ENCODE measurements around the gene RBMY1B.
"Not testable (repeated sequence)": the region's sequence is repeated elsewhere in the genome, so short reads cannot be mapped to it uniquely, and the experiment has no call there.

Gene RBMY1B
- long read RNA-seq, donor 1 = 0 reads
- long read RNA-seq, donor 2 = 0 reads
- long read RNA-seq, donor 3 = 0 reads
- long read RNA-seq, donor 4 = 0 reads
- long read RNA-seq, donor 5 = 0 reads
- long read RNA-seq, donor 6 = 0 reads
- long read RNA-seq, donor 7 = 0 reads
- long read RNA-seq, donor 8 = 0 reads

DNA sequence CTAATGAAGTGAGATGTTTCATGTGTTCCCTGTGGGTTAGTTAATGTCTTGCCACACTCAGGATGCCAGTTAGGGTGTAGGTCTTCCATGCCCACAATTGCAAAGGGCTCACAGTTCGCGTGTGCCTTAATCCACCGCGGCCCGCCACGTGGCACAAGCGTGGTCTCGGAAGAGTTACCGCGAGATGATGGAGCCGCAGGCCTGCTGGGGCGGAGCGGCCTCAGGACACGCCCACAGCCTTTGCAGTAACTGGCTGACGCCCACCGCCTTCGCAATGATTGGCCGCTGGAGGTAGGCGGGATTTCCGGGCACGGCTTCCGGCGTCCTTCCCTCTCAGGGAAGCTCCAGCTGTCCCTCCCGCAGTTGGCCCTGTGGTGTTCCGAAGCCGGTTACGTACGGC is at the start of gene RBMY1B:
TSS of gene RBMY1B (plus strand) at position 301 of the 400 bp plus-strand sequence. CDS start 2,013 bp downstream, outside the sequence.
- not testable (repeated sequence) for DNase-seq

DNA sequence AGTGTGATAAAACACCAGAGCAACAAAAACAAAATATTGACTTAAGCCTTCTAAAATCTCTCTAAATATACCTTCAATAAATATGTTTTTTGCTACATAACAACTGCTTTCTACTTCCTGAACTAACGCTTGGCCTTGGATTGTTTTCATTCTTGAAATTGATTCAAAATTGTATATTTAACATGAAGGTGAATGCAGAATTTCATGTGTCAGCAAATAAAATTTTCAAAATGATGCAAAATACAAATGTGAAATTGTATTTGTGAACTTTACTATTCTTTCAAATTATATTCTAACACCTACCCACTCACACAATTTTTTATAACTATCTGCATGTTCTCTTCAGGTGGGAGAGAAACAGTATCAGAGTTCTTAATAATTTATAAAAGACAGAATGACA is 48.2 kb upstream of the RBMY1B start:
- DNase-seq = not testable (repeated sequence)

DNA sequence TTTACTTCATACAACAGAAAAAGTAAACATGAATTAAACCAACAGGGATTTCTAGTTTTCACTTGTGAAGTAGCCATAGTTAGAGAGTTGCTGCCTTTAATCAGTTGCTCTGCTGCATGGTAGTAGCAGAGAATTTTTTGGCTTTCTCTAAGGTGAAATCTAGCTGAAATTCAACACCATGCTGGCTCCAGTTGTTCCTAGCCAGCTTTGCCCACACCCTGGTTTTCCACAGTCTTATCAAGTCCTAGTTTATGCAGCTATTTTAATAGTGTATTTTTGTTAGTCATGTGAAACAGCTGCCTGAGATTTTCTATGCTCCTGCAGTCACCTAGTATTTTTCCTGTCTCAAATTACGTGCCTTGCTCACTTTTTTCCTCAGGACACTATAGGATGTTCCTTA is 28.2 kb upstream of the RBMY1B start:
- DNase-seq = no peak

DNA sequence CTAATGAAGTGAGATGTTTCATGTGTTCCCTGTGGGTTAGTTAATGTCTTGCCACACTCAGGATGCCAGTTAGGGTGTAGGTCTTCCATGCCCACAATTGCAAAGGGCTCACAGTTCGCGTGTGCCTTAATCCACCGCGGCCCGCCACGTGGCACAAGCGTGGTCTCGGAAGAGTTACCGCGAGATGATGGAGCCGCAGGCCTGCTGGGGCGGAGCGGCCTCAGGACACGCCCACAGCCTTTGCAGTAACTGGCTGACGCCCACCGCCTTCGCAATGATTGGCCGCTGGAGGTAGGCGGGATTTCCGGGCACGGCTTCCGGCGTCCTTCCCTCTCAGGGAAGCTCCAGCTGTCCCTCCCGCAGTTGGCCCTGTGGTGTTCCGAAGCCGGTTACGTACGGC is 23.4 kb downstream of the RBMY1B start, which contains the start of gene RBMY1A1:
TSS of gene RBMY1A1 (plus strand) at position 301 of the 400 bp plus-strand sequence. CDS start 2,013 bp downstream, outside the sequence.
- not testable (repeated sequence) for DNase-seq

DNA sequence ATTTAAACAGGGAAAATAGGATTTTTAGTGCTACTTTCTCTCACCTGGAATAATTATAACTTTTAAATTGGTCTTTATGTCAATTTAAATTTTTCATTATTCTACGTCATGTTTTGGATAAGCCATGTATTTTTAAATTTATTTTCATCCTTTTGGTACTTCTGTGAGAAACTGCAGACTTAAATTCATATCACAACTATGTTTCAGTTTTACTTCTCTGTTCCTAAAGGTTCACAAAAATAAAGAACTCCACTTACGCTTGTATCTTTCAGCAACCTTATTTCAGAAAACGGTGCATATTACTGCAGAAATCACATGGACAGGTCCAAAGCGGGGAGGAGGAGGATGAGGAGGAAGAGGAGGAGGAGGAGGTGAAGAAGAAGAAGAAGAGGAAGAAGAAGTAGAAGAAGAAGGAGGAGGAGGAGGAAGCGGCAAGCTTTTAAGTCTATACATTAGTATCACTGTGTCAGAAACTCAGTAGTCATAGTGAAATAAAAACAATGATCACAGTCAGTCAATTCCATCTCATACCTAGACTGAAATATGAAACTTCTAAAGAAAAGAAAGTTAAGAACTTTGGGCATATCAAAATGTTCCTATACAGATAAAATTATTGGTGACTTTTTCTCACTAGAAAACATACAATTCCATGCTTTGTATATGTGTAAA is 48.3 kb downstream of the RBMY1B start:
- not testable (repeated sequence) for DNase-seq
